ENCODE measurements around the gene SLC35A2.
"Not testable (repeated sequence)": the region's sequence is repeated elsewhere in the genome, so short reads cannot be mapped to it uniquely, and the experiment has no call there.

SLC35A2 gene

DNA sequence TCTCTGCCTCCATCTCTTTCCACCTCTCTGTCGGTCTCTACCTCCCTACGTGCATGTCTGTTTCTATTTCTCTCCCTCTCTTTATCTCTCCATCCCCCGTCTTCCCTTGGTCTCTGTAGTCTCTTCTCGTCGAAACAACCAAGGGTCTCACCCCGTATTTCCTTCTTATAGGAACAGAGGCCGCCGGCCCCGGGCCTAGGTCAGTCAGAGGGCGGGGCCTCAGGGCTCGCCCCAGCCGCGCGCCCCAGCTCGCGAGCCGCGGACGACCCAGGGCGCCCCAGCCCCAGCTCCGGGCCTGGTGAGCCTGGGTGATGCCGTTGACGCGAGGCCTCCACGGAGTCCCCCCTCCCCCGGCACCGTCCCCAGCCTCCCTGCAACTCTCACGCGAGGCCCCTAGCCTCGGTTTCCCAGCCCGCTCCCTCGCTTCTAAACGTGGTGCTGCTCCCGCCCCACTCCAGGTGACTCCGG, 20.5 kb downstream of the SLC35A2 start:
- Histone ChIP-seq H3K4me3 (ENCODE audit: low read depth, low read length) (peak overlapping the region; percentile 53), H3K27me3 (ENCODE audit: control insufficient read depth, insufficient read depth, low read length) (no peaks in the 10 kb centered on the region), H3K9ac (ENCODE audit: low read length) (no peak overlapping the region), H3K9me3 (ENCODE audit: control insufficient read depth, insufficient read depth, low read depth, low read length) (peaks cover 2% of the 10 kb centered on the region; the same call in 1 of the 2 replicates), H3K4me1 (ENCODE audit: control insufficient read depth, insufficient read depth, low read length) (peaks cover 9% of the 10 kb centered on the region; the same call in 1 of the 2 replicates), H3K36me3 (ENCODE audit: control insufficient read depth, insufficient read depth, low read length) (peaks cover 16% of the 10 kb centered on the region), H3K27ac (ENCODE audit: low read depth, low read length) (no peak overlapping the region)

DNA sequence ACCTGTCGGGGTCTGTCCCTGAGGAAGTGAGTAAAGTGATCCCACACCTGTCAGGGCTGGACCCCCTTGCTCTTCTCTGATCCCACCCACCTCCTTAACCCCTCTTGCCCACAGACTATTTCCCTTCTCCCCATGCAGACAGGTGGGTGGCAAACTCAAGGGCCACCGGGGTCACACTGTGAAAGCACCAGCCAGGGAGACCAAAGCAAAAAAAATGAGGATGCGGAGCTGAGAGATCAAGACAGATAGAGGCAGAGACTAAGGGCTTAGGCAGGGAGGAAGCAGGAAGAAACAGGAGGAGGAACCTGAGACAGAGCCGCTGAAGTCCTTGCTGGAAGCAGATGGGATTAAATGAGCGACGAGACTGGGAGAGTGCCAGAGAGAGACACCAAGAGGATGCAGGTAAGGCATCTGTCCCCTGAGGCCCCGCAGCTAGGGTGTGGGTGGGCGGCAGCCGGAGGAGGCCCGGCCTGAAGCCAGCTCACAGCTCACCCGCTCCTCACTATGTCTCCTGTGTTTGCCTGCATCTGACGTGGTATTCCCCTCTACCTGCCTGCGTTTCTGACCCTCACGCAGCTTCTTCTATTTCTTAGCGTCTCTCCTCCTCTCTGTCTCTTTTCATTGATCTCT, 21.0 kb downstream of the SLC35A2 start:
- H3K4me1 ChIP-seq (ENCODE audit: control insufficient read depth, insufficient read depth, low read length) = peaks cover 9% of the 10 kb centered on the region; the same call in 1 of the 2 replicates
- H3K9me3 ChIP-seq (ENCODE audit: control insufficient read depth, insufficient read depth, low read depth, low read length) = peaks cover 2% of the 10 kb centered on the region; the same call in 1 of the 2 replicates
- H3K4me3 ChIP-seq (ENCODE audit: low read depth, low read length) = peak overlapping the region; percentile 53
- H3K9ac ChIP-seq (ENCODE audit: low read length) = peak overlapping the region; percentile 12
- peaks cover 16% of the 10 kb centered on the region for H3K36me3 ChIP-seq (ENCODE audit: control insufficient read depth, insufficient read depth, low read length)
- H3K27me3 ChIP-seq (ENCODE audit: control insufficient read depth, insufficient read depth, low read length) = no peaks in the 10 kb centered on the region
- H3K27ac ChIP-seq (ENCODE audit: low read depth, low read length) = no peak overlapping the region

DNA sequence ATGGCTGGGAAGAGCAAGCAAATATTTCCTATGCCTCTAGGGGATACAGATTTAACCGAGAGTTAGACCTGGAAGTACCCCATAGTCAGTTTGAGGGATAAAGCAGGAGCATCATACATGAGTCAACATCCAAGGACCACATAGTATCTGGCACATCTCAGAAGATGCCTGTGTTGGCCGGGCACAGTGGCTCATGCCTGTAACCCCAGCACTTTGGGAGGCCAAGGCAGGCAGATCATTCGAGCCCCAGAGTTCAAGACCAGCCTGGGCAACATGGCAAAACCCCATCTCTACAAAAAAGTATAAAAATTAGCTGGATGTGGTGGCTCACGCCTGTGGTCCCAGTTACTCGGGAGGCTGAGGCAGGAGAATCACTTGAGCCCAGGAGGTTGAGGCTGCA, 24.9 kb downstream of the SLC35A2 start:
- H3K36me3 ChIP-seq (ENCODE audit: control insufficient read depth, insufficient read depth, low read length); H3K4me1 ChIP-seq (ENCODE audit: control insufficient read depth, insufficient read depth, low read length); H3K9me3 ChIP-seq (ENCODE audit: control insufficient read depth, insufficient read depth, low read depth, low read length): not testable (repeated sequence)

DNA sequence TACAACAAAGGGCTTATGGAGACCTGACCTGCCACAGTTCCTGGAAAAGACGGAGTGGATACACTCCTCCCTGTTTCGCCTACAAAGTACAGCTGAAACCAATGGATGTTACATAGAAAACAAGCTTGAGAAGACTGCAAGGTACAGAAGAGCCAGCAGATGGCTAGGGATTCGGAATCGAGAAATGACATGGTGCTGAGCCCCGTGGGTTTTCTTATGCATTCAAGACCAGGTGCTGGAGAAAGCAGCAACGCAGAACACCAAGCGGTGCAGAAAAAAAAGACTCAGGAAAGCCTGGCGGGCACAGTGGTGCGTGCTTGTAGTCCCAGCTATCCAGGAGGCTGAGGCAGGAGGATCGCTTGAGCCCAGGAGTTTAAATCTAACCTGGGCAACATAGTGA, 27.7 kb downstream of the SLC35A2 start:
- H3K27ac ChIP-seq (ENCODE audit: low read depth, low read length) = no peak overlapping the region
- no peaks in the 10 kb centered on the region for H3K4me1 ChIP-seq (ENCODE audit: control insufficient read depth, insufficient read depth, low read length)
- H3K36me3 ChIP-seq (ENCODE audit: control insufficient read depth, insufficient read depth, low read length) = no peaks in the 10 kb centered on the region
- H3K9ac ChIP-seq (ENCODE audit: low read length) = no peak overlapping the region
- no peaks in the 10 kb centered on the region for H3K27me3 ChIP-seq (ENCODE audit: control insufficient read depth, insufficient read depth, low read length)
- H3K9me3 ChIP-seq (ENCODE audit: control insufficient read depth, insufficient read depth, low read depth, low read length) = no peaks in the 10 kb centered on the region; the same call in 1 of the 2 replicates
- H3K4me3 ChIP-seq (ENCODE audit: low read depth, low read length) = no peak overlapping the region

More for the DNA sequence above, 24.9 kb downstream of the SLC35A2 start:
- not testable (repeated sequence) for H3K27me3 ChIP-seq (ENCODE audit: control insufficient read depth, insufficient read depth, low read length); H3K9ac ChIP-seq (ENCODE audit: low read length); H3K4me3 ChIP-seq (ENCODE audit: low read depth, low read length); H3K27ac ChIP-seq (ENCODE audit: low read depth, low read length)

DNA sequence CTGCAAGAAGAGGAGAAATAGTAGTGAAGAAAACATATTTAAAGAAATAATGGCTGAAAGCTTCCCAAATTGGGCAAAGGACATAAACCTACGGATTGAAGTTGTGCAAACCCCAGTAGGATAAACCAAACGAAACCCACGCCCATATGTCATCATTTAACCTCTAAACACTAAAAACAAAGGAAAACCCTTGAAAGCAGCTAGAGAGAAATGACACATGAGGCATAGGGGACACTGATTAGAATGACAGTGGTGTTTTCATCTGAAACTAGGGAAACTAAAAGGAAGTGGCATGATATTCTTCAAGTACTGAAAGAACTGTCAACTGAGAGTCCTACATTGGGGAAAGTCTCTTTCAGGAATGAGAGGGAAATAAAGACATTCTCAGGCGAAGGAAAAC, 34.5 kb downstream of the SLC35A2 start:
- H3K27me3 ChIP-seq (ENCODE audit: control insufficient read depth, insufficient read depth, low read length); H3K4me1 ChIP-seq (ENCODE audit: control insufficient read depth, insufficient read depth, low read length); H3K9ac ChIP-seq (ENCODE audit: low read length); H3K36me3 ChIP-seq (ENCODE audit: control insufficient read depth, insufficient read depth, low read length); H3K27ac ChIP-seq (ENCODE audit: low read depth, low read length); H3K4me3 ChIP-seq (ENCODE audit: low read depth, low read length); H3K9me3 ChIP-seq (ENCODE audit: control insufficient read depth, insufficient read depth, low read depth, low read length): not testable (repeated sequence)

DNA sequence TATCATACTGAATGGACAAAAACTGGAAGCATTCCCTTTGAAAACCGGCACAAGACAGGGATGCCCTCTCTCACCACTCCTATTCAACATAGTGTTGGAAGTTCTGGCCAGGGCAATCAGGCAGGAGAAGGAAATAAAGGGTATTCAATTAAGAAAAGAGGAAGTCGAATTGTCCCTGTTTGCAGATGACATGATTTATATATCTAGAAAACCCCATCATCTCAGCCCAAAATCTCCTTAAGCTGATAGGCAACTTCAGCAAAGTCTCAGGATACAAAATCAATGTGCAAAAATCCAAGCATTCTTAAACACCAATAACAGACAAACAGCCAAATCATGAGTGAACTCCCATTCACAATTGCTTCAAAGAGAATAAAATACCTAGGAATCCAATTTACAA, 39.4 kb downstream of the SLC35A2 start:
- H3K4me1 ChIP-seq (ENCODE audit: control insufficient read depth, insufficient read depth, low read length); H3K9ac ChIP-seq (ENCODE audit: low read length); H3K9me3 ChIP-seq (ENCODE audit: control insufficient read depth, insufficient read depth, low read depth, low read length); H3K36me3 ChIP-seq (ENCODE audit: control insufficient read depth, insufficient read depth, low read length); H3K27me3 ChIP-seq (ENCODE audit: control insufficient read depth, insufficient read depth, low read length); H3K4me3 ChIP-seq (ENCODE audit: low read depth, low read length); H3K27ac ChIP-seq (ENCODE audit: low read depth, low read length): not testable (repeated sequence)

DNA sequence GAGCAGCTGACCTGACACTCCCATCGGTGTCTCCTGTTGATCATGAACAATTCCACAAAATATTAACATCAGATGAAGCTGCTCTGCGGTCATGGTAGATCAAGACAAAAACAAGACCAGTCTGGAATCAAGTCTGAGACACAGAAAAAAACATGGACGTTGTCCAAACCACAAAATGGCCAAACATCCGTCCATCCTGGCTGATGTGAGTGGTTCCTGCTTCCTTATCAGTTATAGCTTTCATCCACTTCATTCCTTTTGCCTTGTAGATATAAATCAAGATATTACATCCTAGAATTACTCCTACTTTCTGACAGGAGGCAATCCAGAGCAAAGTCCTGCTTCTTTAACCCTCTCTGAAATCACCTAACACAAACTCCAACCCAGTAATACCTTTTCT, 47.2 kb downstream of the SLC35A2 start:
- Histone ChIP-seq H3K36me3 (ENCODE audit: control insufficient read depth, insufficient read depth, low read length) (no peaks in the 10 kb centered on the region), H3K27me3 (ENCODE audit: control insufficient read depth, insufficient read depth, low read length) (no peaks in the 10 kb centered on the region), H3K27ac (ENCODE audit: low read depth, low read length) (no peak overlapping the region), H3K9me3 (ENCODE audit: control insufficient read depth, insufficient read depth, low read depth, low read length) (peaks cover 11% of the 10 kb centered on the region; the same call in 1 of the 2 replicates), H3K9ac (ENCODE audit: low read length) (no peak overlapping the region), H3K4me1 (ENCODE audit: control insufficient read depth, insufficient read depth, low read length) (peaks cover 7% of the 10 kb centered on the region; the same call in 1 of the 2 replicates), H3K4me3 (ENCODE audit: low read depth, low read length) (no peak overlapping the region)

DNA sequence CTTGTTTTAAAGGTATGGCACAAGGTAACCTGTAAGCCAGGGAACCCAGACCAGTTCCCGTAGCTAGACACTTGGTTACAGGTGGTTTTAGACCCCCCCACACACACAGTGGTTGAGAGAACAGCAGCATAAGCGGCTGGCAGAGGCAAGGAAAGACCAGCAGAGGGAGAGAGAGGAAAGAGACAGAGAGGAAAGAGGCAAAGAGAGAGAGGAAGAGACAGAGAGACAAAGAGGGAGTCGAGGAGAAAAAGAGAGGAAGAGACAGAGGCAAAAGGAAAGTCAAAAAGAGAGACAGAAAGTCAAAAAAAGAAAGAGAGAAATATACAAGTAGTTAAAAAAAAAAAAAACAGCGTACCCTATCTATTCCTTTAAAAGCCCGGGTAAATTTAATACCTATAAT, 56.5 kb downstream of the SLC35A2 start:
- no peaks in the 10 kb centered on the region for H3K36me3 ChIP-seq (ENCODE audit: control insufficient read depth, insufficient read depth, low read length)
- H3K9ac ChIP-seq (ENCODE audit: low read length) = no peak overlapping the region
- peaks cover 26% of the 10 kb centered on the region for H3K9me3 ChIP-seq (ENCODE audit: control insufficient read depth, insufficient read depth, low read depth, low read length)
- H3K27ac ChIP-seq (ENCODE audit: low read depth, low read length) = no peak overlapping the region
- no peaks in the 10 kb centered on the region for H3K4me1 ChIP-seq (ENCODE audit: control insufficient read depth, insufficient read depth, low read length)
- no peak overlapping the region for H3K4me3 ChIP-seq (ENCODE audit: low read depth, low read length)
- H3K27me3 ChIP-seq (ENCODE audit: control insufficient read depth, insufficient read depth, low read length) = no peaks in the 10 kb centered on the region

DNA sequence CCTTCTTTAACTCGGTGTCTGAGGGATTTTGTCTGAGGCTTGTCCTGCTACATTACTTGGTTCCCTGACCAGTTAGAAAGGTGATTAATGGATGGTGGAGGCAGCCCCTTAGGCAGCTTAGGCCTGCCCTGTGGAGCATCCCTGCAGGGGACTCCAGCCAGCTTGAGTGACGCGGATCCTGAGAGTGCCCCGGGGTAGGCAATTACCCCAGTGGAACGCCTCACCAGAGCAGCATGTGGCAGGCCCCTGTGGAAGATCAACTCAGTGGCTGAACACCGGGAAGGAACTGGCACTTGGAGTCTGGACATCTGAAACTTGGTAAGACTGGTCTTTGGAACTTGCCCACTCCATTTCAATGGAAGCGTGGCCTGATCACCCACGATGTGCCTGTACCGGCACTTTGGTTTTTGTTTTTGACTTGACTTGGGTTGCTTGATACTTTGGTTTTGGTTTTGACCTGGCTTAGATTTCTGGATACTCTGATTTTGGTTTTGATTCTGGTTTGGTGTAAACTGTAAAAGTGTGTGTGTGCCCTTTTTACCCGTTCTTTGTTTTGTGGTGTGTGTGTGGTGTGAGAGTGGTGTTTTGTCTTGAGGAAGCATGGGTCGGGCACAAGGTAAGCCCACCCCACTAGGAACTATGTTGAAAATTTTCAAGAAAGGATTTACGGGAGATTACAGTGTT, 57.2 kb downstream of the SLC35A2 start:
- not testable (repeated sequence) for H3K27me3 ChIP-seq (ENCODE audit: control insufficient read depth, insufficient read depth, low read length); H3K27ac ChIP-seq (ENCODE audit: low read depth, low read length); H3K36me3 ChIP-seq (ENCODE audit: control insufficient read depth, insufficient read depth, low read length); H3K4me1 ChIP-seq (ENCODE audit: control insufficient read depth, insufficient read depth, low read length); H3K9ac ChIP-seq (ENCODE audit: low read length); H3K4me3 ChIP-seq (ENCODE audit: low read depth, low read length)
- H3K9me3 ChIP-seq (ENCODE audit: control insufficient read depth, insufficient read depth, low read depth, low read length) = peaks cover 26% of the 10 kb centered on the region

DNA sequence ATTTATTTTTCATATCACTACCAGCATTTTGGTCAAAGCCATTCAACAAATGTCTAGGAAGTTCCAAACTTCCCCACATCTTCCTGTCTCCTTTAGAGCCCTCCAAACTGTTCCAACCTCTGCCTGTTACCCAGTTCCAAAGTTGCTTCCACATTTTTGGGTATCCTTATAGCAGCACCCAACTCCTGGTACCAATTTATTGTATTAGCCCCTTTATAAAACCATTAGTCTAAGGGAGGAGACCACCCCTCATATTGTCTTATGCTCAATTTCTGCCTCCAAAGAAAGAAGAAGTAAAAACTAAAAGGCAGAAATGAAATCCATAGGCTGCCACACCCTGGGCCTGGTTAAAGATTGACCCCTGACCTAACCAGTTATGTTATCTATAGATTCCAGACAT, 58.0 kb downstream of the SLC35A2 start:
- not testable (repeated sequence) for H3K36me3 ChIP-seq (ENCODE audit: control insufficient read depth, insufficient read depth, low read length); H3K4me3 ChIP-seq (ENCODE audit: low read depth, low read length); H3K9ac ChIP-seq (ENCODE audit: low read length); H3K4me1 ChIP-seq (ENCODE audit: control insufficient read depth, insufficient read depth, low read length); H3K27me3 ChIP-seq (ENCODE audit: control insufficient read depth, insufficient read depth, low read length); H3K27ac ChIP-seq (ENCODE audit: low read depth, low read length)
- H3K9me3 ChIP-seq (ENCODE audit: control insufficient read depth, insufficient read depth, low read depth, low read length) = peaks cover 26% of the 10 kb centered on the region
